GM12872 (cell line): ENCODE measurements around the gene SKI.

ENCODE experiments used
- CTCF ChIP-seq: IDR thresholded peaks from 3 replicates; pipeline ENCODE4 v1.5.1; 2011; ENCODE audit warnings: low read depth, mild to moderate bottlenecking, low read length, moderate library complexity; ENCODE audit not compliant: insufficient read depth

Gene SKI

GRCh38 chr1:2240270-2241156 is 12.4 kb downstream of the SKI start:
- TF ChIP-seq CTCF, result no peak

GRCh38 chr1:2241820-2242219 is 13.7 kb downstream of the SKI start:
- TF ChIP-seq CTCF, result no peak

GRCh38 chr1:2242814-2243725 is 15.0 kb downstream of the SKI start:
- no peak for TF ChIP-seq CTCF

- no peak for TF ChIP-seq CTCF
These were observed 19.6 kb downstream of the SKI start for GRCh38 chr1:2247760-2248126.

- TF ChIP-seq CTCF, result no peak
These were observed 20.2 kb downstream of the SKI start for GRCh38 chr1:2248127-2248826.

- no peak for TF ChIP-seq CTCF
These were observed 20.9 kb downstream of the SKI start for GRCh38 chr1:2248854-2249558.
